Measurements from ENCODE around the gene RHEX.
A peak's percentile ranks its signal among the peaks of the same experiment; 100 is the strongest.

Gene RHEX

DNA sequence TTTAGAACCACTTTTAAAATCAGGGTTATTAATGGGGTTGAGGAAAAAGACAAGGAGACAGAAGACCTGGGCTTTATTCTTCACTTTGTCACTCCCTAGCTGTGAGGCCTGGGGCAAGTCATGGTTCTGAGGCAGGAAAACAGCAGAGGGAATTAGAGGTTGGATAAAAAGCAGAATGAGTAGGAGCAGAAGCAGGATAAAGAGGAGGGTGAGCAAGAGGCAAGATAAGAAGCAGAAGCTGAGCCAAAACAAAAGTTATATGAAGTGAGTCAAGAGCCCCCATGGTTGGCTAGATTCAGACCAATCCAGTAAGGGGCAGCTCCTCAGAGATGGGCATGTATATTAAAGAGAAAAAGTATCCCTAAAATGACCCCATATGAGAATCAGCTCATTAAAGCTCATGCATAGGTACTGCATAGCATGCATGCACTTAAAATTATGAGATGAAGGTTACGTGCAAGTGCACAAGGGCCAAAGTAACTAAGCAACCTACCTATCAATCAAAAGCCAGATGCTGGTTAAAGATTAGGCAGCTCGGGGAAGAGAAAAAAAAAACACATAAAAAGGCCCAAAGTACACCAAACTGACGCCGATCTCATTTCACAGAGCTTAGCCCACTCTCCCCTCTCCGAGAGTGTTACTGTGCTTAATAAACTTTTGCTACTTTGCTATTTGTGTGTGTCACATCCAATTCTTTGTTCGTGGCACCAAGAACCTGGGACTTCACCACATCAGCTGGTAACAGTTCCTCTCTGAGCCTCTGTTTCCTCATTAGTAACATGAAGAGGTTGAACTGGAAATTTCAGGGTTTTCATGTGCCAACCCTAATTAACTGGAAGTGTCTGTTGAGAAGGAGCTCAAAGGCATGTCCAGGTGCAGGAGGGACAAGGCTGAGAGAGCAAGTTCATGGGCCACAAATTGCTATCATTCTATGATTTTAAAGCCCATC lies 62.0 kb downstream of the RHEX start:
- no peak for DNase-seq (ENCODE audit: extremely low read depth in 1 of 2, low read depth in 1 of 2)

DNA sequence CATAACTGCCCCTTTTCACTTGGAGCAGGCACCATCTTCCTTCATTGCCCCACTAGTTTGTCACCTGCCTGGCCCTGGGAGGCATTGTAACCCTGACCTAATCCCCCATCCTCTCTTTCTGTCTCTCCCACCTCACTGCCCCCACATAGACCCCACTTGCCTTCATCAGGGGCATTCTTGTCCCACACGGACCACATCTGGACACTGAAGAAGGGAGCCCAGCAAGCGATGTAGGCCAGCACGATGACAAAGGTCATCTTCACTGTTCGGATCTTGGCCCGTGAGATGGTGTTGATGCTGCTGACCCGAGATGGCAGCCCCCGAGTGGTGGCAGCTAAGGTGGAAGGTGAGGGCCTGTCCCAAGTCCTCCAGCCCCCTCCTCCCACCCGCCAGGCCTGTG lies 62.8 kb downstream of the RHEX start:
- no peak for DNase-seq (ENCODE audit: extremely low read depth in 1 of 2, low read depth in 1 of 2)

- DNase-seq (ENCODE audit: extremely low read depth in 1 of 2, low read depth in 1 of 2), result no peak
These were observed 63.4 kb downstream of the RHEX start for GRCh38 chr1:206116191-206116872.

- no peak for DNase-seq (ENCODE audit: extremely low read depth in 1 of 2, low read depth in 1 of 2)
These were observed 63.8 kb downstream of the RHEX start for GRCh38 chr1:206116873-206117150.

GRCh38 chr1:206117151-206117948 lies 64.4 kb downstream of the RHEX start, which contains the start of gene AVPR1B:
Gene AVPR1B, minus strand, starts transcription at chr1:206117388. Its CDS starts 498 bp downstream, at chr1:206116890.
- peak in 1 of 2 donors; percentile 10 for DNase-seq (ENCODE audit: extremely low read depth in 1 of 2, low read depth in 1 of 2)

DNA sequence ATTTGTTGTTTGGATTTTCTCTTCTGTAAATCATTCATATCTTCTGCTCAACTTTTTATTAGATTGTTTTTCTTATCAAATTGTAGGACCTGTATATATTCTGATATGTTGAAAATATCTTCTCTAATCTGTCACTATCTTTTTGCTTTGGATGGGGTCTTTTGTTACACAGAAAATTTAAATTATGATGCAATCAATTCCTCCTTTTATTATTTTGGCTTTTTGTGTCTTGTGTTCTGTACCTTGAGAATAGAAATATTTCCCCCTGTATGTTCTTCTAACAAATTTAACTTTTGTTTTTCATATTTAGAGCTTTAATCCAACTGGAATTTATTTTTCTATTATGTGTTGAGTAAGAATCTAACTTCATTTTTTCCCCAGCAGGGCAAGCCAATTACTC lies 67.4 kb downstream of the RHEX start:
- no peak for DNase-seq (ENCODE audit: extremely low read depth in 1 of 2, low read depth in 1 of 2)

DNA sequence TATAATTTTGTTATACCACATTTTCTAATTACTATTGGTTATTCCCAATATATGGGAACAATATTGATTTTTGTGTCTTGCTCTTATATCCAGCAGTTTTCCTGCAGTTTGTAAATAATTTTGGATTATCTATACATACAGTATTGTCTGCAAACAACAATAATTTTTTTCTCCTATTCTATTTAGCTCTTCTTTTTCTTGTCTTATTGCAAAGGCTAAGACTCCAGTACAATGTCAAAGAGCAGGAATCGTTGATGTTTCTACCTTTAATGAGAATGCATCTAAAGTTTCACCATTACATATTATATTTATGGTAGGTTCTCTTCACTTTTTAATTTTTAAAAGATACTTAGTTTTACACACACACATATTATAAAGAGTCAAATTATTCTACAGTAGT lies 68.3 kb downstream of the RHEX start:
- no peak for DNase-seq (ENCODE audit: extremely low read depth in 1 of 2, low read depth in 1 of 2)

- DNase-seq (ENCODE audit: extremely low read depth in 1 of 2, low read depth in 1 of 2), result no peak
These were observed 69.7 kb downstream of the RHEX start for GRCh38 chr1:206122686-206123085.

- no peak for DNase-seq (ENCODE audit: extremely low read depth in 1 of 2, low read depth in 1 of 2)
These were observed 72.4 kb downstream of the RHEX start for GRCh38 chr1:206125346-206125745.

GRCh38 chr1:206127336-206127735 lies 74.4 kb downstream of the RHEX start:
- no peak for DNase-seq (ENCODE audit: extremely low read depth in 1 of 2, low read depth in 1 of 2)

- no peak for DNase-seq (ENCODE audit: extremely low read depth in 1 of 2, low read depth in 1 of 2)
These were observed 75.2 kb downstream of the RHEX start for GRCh38 chr1:206128196-206128595.

DNA sequence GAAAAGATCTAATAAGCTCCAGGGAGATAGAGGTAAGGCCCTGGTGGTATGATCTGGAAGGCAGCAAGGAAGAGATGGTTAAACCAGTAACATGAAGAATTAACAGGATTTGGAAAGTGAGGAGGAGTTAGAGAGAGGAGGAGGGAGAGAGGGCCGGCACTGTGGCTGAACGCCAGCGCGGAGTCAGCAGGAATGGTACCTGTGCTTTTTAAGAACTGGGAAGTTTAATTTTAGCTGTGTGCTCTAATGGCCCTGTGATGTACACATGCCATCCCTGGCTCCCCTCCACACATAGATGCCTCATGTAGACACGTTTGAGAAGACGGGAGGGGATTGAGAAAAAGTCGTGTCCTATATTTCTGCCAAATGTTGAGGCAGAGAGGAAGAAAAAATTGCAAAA lies 78.1 kb downstream of the RHEX start:
- DNase-seq (ENCODE audit: extremely low read depth in 1 of 2, low read depth in 1 of 2), result no peak

GRCh38 chr1:206133751-206134415 lies 80.9 kb downstream of the RHEX start:
- DNase-seq (ENCODE audit: extremely low read depth in 1 of 2, low read depth in 1 of 2), result no peak

GRCh38 chr1:206135248-206135647 lies 82.3 kb downstream of the RHEX start:
- DNase-seq (ENCODE audit: extremely low read depth in 1 of 2, low read depth in 1 of 2), result no peak

DNA sequence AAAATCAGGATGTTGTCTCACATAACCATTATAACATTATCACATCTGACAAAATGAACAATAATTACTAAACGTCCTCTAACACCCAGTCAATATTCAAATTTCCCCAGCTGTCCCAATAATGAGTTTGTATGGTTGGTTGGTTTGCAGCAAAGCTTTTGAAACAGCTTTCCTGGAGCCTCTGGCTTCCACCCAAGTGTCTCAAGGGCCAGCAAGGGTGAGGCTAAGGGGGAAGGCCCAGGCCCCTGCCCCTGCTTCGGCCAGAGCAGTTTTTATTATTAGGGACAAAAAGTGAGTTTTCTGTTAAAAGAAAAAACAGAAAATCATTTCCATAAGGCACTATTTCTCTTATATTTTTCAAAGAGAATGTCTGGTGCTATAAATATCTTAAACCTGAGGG lies 83.3 kb downstream of the RHEX start:
- no peak for DNase-seq (ENCODE audit: extremely low read depth in 1 of 2, low read depth in 1 of 2)

GRCh38 chr1:206142011-206142410 lies 89.0 kb downstream of the RHEX start:
- no peak for DNase-seq (ENCODE audit: extremely low read depth in 1 of 2, low read depth in 1 of 2)

- DNase-seq (ENCODE audit: extremely low read depth in 1 of 2, low read depth in 1 of 2), result no peak
These were observed 89.8 kb downstream of the RHEX start for GRCh38 chr1:206142770-206143169.

- no peak for DNase-seq (ENCODE audit: extremely low read depth in 1 of 2, low read depth in 1 of 2)
These were observed 90.7 kb downstream of the RHEX start for GRCh38 chr1:206143537-206144172.

DNA sequence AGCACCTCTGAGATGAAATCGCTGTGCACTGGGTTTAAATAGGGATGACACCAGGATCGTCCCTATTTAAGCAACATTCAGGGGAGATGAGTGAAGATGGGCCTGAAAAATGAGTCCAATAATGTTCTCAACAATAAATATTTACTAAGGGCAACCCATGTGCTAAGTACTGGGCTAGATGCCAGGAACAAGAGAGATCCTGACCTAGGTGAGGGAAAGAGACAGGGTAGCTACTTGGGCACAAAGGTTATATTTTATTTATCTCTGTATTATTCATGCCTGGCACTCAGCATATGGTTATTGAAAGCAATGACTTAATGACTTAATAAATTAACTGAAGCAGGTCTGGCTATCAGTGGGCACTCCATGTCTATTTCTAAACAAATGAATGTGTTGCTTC lies 91.6 kb downstream of the RHEX start:
- no peak for DNase-seq (ENCODE audit: extremely low read depth in 1 of 2, low read depth in 1 of 2)

DNA sequence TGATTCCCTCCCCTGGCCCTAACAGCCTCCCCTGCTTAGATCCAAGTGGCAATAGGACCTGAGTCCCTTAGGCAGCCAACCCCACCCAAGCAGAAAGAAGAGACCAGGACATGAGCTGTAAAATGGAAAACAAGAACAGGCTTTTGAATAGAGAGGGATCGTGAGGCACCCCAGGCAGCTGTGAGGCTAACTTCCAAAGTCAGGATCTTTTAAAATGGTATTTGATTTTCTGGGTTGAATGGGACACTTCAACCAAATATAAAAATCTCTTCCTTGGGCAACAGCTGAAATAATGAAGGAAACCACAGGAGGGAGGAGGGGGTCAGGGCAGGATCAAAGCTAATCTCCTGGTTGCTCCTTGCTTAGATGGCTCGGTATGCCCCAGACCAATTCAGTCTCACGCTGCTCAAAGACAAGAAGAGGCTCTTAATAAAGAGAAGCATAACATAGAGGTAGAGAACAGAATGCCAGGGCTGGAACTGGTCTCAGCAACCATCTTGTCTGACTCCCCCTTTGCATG lies 92.9 kb downstream of the RHEX start:
- no peak for DNase-seq (ENCODE audit: extremely low read depth in 1 of 2, low read depth in 1 of 2)
